Muscle layer of duodenum (tissue), 2 donors: ENCODE results near the gene TRIM52.

Source experiments
- H3K27ac ChIP-seq: one replicate; pipeline ENCODE4 v1.7.0; 2013; ENCODE audit warnings: mild to moderate bottlenecking, low read length
- H3K27me3 ChIP-seq: one replicate; pipeline ENCODE4 v1.7.0; 2013; ENCODE audit warnings: low read depth, mild to moderate bottlenecking, control low read depth, low read length
- H3K36me3 ChIP-seq, 2 donors: one replicate each; pipeline ENCODE4 v1.7.0; 2013; ENCODE audit warnings: low read length in 2 of 2, control low read depth in 1 of 2, mild to moderate bottlenecking in 1 of 2; ENCODE audit not compliant: insufficient read depth in 2 of 2, control insufficient read depth in 1 of 2
- H3K4me1 ChIP-seq, 2 donors: one replicate each; pipeline ENCODE4 v1.7.0; 2013; ENCODE audit warnings: low read length in 2 of 2, mild to moderate bottlenecking in 2 of 2, control low read depth in 1 of 2, moderate library complexity in 1 of 2; ENCODE audit not compliant: insufficient read depth in 2 of 2, control insufficient read depth in 1 of 2
- H3K4me3 ChIP-seq, 2 donors: one replicate each; pipeline ENCODE4 v1.7.0; 2013; ENCODE audit warnings: low read length in 2 of 2, low read depth in 1 of 2, mild to moderate bottlenecking in 1 of 2
- H3K9me3 ChIP-seq, 2 donors: one replicate each; pipeline ENCODE4 v1.7.0; 2013; ENCODE audit warnings: low read length in 2 of 2, control low read depth in 1 of 2, mild to moderate bottlenecking in 1 of 2; ENCODE audit not compliant: control insufficient read depth in 1 of 2
- donor health status: healthy.

The TRIM52 gene

DNA sequence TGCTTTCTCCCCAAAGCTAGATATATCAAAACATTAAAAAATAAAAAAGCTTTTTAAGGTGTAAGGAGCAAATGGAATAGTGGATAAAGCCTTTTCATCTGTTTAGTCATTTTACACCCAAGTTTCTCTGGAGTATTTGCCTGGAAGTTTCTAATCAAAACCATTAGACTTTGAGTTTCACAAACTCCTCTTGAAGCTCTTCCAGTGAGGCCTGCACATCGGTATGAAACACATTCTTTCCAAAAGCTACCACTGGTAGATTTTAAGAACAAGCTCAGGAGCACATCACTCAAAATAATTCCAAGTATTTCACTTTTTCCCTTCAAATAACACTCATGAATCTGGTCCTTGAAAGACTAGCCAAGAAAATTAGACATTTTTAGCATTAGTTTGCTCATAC, 5.7 kb downstream of the TRIM52 start:
- H3K36me3 ChIP-seq, result peaks cover 0 to 3% of the 10 kb centered on the region in 2 donors
- H3K4me3 ChIP-seq, result no peak overlapping the region
- H3K27ac ChIP-seq, result no peak overlapping the region
- H3K9me3 ChIP-seq, result no peaks in the 10 kb centered on the region
- H3K27me3 ChIP-seq, result no peaks in the 10 kb centered on the region
- H3K4me1 ChIP-seq, result peaks cover 20 to 67% of the 10 kb centered on the region in 2 donors

DNA sequence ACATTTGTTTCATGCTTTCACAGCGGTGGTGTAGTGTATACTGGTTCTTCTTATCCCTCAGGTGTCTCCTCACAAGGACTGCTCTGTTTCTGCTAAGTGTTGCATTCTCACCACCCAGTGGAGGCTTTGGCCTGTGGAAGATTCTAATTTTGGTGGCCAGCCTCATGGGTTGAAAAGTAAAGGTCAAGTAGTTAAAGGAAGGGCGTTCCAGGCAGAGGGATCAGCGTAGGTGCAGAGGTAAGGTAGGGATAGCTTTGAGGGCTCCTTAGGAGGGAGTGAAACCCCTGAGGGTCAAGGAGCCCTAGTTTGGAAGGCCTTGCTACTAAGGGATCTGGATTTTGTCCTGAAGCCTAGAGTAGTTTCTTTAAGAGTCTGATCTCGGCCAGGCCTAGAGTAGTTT, 12.7 kb downstream of the TRIM52 start:
- no peaks in the 10 kb centered on the region for H3K27me3 ChIP-seq
- peak overlapping the region; percentile 56 for H3K27ac ChIP-seq
- H3K36me3 ChIP-seq, result peaks cover 0 to 5% of the 10 kb centered on the region in 2 donors
- H3K4me1 ChIP-seq, result peaks cover 21 to 49% of the 10 kb centered on the region in 2 donors
- no peaks in the 10 kb centered on the region for H3K9me3 ChIP-seq
- H3K4me3 ChIP-seq, result peak overlapping the region; percentile 85 to 93

DNA sequence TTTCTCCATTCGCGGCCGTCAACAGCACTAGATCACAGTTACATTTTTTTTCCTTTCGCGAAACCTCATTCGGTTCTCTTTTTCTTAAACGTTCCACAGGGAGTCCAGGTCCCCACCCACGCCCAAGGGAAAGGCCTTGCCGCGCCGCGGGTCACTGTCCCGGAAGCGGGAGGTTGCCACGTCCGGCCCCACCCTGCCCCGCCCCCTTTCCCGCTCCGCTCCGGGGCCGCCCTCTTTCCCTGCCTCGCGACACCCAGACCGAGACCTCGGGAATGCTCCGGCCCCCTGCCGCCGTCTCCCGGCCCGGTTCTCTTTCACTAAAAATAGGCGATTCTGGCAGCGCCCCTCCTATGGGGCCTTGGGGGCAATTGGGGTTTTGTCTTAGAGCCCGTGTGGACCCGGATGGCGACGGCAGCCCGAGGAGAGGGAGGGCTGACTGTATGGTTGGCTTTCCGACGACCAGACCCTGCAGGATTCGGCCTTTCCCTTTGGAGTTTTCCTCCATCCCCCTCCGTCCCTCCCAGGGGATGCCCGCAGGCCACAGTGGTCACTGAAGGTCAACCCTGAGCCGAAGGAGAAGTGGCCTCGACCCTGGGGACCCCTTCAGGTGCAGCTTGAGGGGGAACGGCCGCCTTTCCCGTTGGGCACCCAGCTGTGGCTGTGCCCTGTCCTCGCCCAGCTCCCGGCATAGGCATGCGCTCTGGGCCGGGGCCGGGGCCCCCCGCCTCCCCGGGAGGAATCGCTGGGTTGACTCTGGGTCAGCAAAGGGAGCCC, 14.5 kb downstream of the TRIM52 start:
- H3K27ac ChIP-seq, result peak overlapping the region; percentile 99
- H3K27me3 ChIP-seq, result no peaks in the 10 kb centered on the region
- H3K36me3 ChIP-seq, result peaks cover 9 to 17% of the 10 kb centered on the region in 2 donors
- peaks cover 28 to 61% of the 10 kb centered on the region in 2 donors for H3K4me1 ChIP-seq
- H3K9me3 ChIP-seq, result no peaks in the 10 kb centered on the region
- H3K4me3 ChIP-seq, result peak overlapping the region; percentile 85 to 93

DNA sequence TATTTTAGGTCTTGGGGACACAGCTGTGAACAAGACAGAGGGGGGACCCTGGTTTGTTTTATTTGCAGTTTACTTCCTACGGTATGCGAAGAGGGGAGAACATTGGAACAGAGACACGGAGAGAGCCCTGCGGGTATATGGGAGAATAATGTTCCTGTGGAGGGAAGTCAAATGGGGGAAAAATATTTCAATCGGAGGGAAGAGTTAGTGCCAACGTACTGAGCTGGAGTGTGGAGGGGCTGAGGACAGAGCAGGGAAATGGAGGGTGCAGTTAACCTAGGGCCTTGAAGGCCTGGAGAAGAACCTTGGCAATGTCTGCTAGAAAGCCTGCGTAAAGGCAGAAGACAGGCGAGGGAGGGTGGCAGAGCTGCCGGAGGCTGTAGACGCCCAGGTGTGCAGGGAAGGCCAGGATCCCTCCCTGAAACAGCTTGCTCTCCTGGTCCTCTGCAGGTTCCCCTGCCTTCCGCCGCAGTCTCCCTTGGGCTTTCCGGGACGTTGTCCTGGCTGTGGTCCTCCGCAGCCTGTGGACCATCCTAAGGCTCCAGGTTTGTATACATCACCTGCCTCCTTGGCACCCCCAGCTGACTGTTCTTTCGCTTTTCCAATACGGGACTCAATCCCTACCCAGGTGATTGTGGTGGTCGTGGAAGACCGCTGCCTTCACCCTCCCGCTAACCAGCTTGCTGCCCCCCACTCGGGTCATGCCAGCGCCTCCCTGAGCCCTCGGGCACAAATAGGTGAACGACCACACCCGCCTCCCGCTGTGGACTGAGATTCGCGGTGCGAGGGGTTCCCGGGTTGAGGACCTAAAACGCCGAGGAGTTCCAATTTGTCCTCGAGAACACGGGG, 15.3 kb downstream of the TRIM52 start:
- Histone ChIP-seq H3K9me3 (no peaks in the 10 kb centered on the region), H3K36me3 (peaks cover 11 to 22% of the 10 kb centered on the region in 2 donors), H3K4me1 (peaks cover 28 to 57% of the 10 kb centered on the region in 2 donors)

DNA sequence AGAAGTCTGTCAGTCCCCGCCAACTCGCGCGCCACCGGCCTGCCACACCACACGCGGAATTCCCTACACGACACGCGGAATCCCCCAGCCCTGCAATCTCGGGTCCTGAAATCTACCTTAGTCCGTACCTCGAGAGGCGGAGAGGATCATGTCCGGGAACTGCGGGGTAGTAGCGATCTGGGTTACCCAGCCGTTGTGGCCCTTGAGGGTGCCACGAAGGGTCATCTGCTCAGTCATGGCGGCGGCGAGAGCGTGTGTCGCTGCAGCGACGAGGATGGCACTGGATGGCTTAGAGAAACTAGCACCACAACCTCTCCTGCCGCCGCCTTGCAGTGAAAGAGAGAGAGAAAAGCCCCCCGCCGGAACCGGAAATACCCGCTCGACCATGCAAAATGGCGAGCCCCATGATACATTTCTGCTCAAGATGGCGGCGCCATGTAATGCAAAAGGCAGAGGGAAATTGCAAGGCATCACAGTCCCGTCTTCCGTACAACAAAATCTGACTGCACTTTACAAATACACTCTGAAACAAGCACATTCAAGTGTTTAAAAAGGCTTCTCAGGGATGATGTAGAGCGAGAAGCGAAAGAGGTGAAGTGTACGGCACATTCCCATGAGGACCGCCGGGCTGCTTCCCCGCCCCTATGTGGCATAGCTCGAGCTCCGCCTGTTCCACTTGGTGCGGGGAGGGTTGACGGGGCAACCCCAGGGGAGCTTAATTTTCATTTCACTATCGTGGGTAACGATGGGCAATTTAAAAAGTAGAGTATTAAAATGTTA, 17.2 kb downstream of the TRIM52 start, which contains the start of gene RACK1:
Gene RACK1 (minus strand): TSS at position 343 of the 780 bp plus-strand sequence. CDS start 106 bp downstream, at position 237.
- Histone ChIP-seq H3K9me3 (no peaks in the 10 kb centered on the region), H3K4me3 (peak within 1 kb of the TSS; percentile 86 to 94), H3K27me3 (no peaks in the 10 kb centered on the region), H3K36me3 (peaks cover 20 to 40% of the 10 kb centered on the region in 2 donors), H3K27ac (peak within 1 kb of the TSS; percentile 99), H3K4me1 (peaks cover 26 to 39% of the 10 kb centered on the region in 2 donors)

More for the DNA sequence above, 15.3 kb downstream of the TRIM52 start:
- H3K27ac ChIP-seq, result peak overlapping the region; percentile 99
- peak overlapping the region; percentile 86 to 93 for H3K4me3 ChIP-seq
- no peaks in the 10 kb centered on the region for H3K27me3 ChIP-seq

DNA sequence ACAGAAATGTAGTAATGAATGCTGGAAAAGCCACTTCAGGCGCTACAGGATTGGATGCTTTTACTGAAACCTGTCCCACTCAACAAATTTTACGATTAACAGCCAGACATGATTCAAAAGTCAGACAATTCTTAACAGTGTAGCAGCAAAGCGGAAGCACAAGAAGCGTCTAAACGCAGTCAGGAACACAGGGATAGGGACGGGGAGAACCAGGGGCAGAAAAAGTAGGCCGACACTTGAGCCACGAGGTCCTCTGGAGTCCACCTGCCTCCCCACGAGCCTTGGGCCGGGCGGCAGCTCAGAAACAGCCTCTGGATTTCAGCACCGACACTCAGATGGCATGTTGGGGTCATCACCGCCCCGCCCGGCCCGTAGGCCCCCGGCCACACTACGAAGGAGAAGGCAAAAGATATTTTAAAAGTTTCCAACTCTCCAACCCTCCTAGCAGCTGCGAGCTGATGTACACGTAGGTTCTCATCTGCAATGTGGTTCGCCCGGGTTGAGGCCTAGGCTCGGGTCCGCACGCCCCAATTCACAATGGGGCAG, 17.9 kb downstream of the TRIM52 start:
- H3K4me1 ChIP-seq, result peaks cover 23 to 32% of the 10 kb centered on the region in 2 donors
- no peaks in the 10 kb centered on the region for H3K9me3 ChIP-seq
- H3K4me3 ChIP-seq, result peak overlapping the region; percentile 86 to 94
- H3K27me3 ChIP-seq, result no peaks in the 10 kb centered on the region
- H3K36me3 ChIP-seq, result peaks cover 27 to 46% of the 10 kb centered on the region in 2 donors
- peak overlapping the region; percentile 99 for H3K27ac ChIP-seq

DNA sequence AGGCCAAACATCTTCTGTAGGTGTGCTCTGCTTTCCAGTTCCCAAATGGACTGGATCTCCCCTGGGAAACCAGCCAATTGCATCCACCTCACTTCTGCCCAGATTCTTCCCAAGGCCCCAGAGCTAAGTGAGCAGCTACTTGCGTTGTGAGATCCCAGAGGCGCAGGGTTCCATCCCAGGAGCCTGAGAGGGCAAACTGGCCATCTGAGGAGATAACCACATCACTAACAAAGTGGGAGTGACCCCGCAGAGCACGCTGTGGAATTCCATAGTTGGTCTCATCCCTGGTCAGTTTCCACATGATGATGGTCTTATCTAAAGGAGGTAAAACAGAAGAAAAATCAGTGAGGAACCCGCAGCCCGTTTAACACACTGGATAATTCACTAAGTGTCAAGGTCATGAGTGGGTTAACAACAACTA, 18.9 kb downstream of the TRIM52 start:
- Histone ChIP-seq H3K4me3 (peak overlapping the region; percentile 86 to 94), H3K9me3 (no peaks in the 10 kb centered on the region), H3K27ac (peak overlapping the region; percentile 99), H3K4me1 (peaks cover 18 to 26% of the 10 kb centered on the region in 2 donors), H3K36me3 (peaks cover 37 to 57% of the 10 kb centered on the region in 2 donors), H3K27me3 (no peaks in the 10 kb centered on the region)

DNA sequence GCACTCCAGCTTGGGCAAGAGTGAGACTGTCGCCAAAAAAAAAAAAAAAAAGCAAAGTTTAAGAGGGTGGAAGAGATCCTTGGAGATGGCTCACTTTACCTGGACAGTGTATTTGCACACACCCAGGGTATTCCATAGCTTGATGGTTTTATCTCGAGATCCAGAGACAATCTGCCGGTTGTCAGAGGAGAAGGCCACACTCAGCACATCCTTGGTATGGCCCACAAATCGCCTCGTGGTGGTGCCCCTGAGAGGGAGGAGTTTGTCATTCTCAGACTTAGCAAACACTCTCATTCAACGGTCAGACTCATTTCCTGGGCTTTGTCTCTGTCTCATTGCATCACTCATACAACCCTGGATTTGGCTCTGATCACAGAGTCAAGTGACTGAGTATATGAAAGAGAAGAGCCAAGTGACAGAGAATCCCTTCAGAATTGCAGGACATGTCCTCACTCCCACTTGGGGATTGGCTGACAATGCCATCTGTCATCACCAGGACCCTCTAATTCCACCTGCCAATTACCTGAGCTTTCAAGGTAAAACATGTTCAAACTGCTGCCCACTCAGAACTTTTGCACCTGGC, 19.5 kb downstream of the TRIM52 start:
- Histone ChIP-seq H3K4me1 (peaks cover 18 to 26% of the 10 kb centered on the region in 2 donors), H3K4me3 (peak overlapping the region; percentile 86 to 94), H3K36me3 (peaks cover 42 to 59% of the 10 kb centered on the region in 2 donors), H3K27ac (peak overlapping the region; percentile 99), H3K27me3 (no peaks in the 10 kb centered on the region), H3K9me3 (no peaks in the 10 kb centered on the region)

DNA sequence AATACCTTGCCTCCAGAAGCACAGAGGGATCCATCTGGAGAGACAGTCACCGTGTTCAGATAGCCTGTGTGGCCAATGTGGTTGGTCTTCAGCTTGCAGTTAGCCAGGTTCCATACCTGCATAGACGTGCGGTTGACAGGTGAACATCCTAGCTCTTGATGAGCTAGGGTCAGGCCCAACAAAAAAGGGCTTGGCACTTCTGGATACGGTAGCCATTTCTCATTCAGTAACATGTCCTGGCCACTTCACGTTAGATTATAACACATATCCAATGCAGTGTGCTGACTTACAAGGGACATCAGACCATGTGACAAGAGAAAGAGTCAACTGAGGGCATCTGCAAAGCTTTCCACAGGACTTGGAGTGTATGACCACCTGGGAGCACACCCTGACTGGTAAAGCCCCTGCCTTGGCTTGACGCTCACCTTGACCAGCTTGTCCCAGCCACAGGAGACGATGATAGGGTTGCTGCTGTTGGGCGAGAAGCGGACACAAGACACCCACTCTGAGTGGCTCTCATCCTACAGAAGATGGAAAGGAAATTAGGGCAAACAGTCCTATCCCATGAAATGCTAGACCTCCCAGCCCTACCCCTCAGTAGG, 21.8 kb downstream of the TRIM52 start:
- H3K9me3 ChIP-seq, result no peaks in the 10 kb centered on the region
- no peak overlapping the region for H3K4me3 ChIP-seq
- peaks cover 62 to 80% of the 10 kb centered on the region in 2 donors for H3K36me3 ChIP-seq
- no peak overlapping the region for H3K27ac ChIP-seq
- no peaks in the 10 kb centered on the region for H3K27me3 ChIP-seq
- peaks cover 7 to 19% of the 10 kb centered on the region in 2 donors for H3K4me1 ChIP-seq
